ENCODE measurements around the gene KCTD4.
"Not testable (repeated sequence)": the region's sequence is repeated elsewhere in the genome, so short reads cannot be mapped to it uniquely, and the experiment has no call there.

The KCTD4 gene

DNA sequence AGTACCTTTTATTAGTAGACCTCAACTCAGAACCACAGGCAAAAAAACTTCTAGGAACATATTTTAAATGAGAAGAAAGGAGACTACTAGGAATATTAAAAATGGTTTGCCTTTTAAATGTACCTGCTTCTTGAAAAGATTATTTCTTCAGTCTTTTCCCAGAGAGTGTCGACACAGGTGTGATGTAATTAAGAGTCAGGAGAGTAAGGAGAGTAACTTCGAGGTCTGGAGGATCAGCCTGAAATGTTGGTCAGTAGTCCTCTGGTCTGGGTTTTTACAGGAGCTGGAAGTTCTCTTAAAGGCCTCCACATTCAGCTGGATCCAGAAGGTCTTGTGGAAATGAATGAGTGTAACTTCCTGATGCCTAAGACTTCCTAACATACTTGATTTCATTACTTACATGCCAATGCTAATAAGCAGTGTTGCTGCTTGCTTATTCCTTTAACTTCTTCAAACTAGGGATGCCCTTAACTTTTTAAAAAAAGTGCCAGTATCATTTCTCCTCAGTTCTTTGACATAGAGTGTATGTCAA, at the start of gene KCTD4:
TSS of gene KCTD4 (minus strand) at position 345 of the 532 bp plus-strand sequence. CDS start 6,478 bp downstream, outside the sequence.
- H3K4me1 ChIP-seq (ENCODE audit: control insufficient read depth, insufficient read depth, low read length, unreplicated experiment) = peaks cover 39% of the 10 kb centered on the region
- no peak within 1 kb of the TSS for H2AFZ ChIP-seq (ENCODE audit: low read length, unreplicated experiment)
- H3K36me3 ChIP-seq (ENCODE audit: insufficient read depth, low read length) = no peaks in the 10 kb centered on the region
- peaks cover 5% of the 10 kb centered on the region for H3K79me2 ChIP-seq (ENCODE audit: control insufficient read depth, insufficient read depth, low read length, unreplicated experiment)
- no peak within 1 kb of the TSS for H3K4me3 ChIP-seq (ENCODE audit: low read depth, low read length)
- H3K27ac ChIP-seq (ENCODE audit: low read depth, low read length) = no peak within 1 kb of the TSS
- H3K27me3 ChIP-seq (ENCODE audit: insufficient read depth, low read length) = no peaks in the 10 kb centered on the region

GRCh38 chr13:45249662-45250061, 48.8 kb upstream of the KCTD4 start:
- H3K27ac ChIP-seq (ENCODE audit: low read depth, low read length) = no peak overlapping the region
- H3K27me3 ChIP-seq (ENCODE audit: insufficient read depth, low read length) = no peaks in the 10 kb centered on the region
- no peak overlapping the region for H2AFZ ChIP-seq (ENCODE audit: low read length, unreplicated experiment)
- no peaks in the 10 kb centered on the region for H3K4me1 ChIP-seq (ENCODE audit: control insufficient read depth, insufficient read depth, low read length, unreplicated experiment)
- no peaks in the 10 kb centered on the region for H3K36me3 ChIP-seq (ENCODE audit: insufficient read depth, low read length)
- no peak overlapping the region for H3K4me3 ChIP-seq (ENCODE audit: low read depth, low read length)
- H3K79me2 ChIP-seq (ENCODE audit: control insufficient read depth, insufficient read depth, low read length, unreplicated experiment) = no peaks in the 10 kb centered on the region

- H3K36me3 ChIP-seq (ENCODE audit: insufficient read depth, low read length) = not testable (repeated sequence)
Measured at GRCh38 chr13:45244736-45245135, 43.9 kb upstream of the KCTD4 start.

DNA sequence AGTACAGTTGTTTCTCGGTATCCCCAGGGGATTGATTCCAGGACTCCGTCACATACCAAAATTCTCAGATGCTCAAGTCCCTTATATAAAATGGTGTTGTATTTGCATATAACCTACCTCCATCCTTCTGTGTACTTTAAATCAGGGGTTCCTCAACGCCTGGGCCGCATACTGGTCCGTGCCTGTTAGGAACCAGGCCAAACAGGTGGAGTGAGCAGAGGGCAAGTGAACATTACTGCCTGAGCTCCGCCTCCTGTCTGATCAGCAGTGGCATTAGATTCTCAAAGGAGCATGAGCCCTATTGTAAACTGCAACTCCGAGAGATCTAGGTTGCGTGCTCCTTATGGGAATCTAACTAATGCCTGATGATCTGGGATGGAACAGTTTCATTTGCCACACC, 42.2 kb upstream of the KCTD4 start:
- Histone ChIP-seq H3K4me3 (ENCODE audit: low read depth, low read length) (no peak overlapping the region), H3K4me1 (ENCODE audit: control insufficient read depth, insufficient read depth, low read length, unreplicated experiment) (peaks cover 21% of the 10 kb centered on the region), H3K27ac (ENCODE audit: low read depth, low read length) (no peak overlapping the region), H2AFZ (ENCODE audit: low read length, unreplicated experiment) (no peak overlapping the region), H3K36me3 (ENCODE audit: insufficient read depth, low read length) (no peaks in the 10 kb centered on the region), H3K79me2 (ENCODE audit: control insufficient read depth, insufficient read depth, low read length, unreplicated experiment) (peaks cover 5% of the 10 kb centered on the region), H3K27me3 (ENCODE audit: insufficient read depth, low read length) (no peaks in the 10 kb centered on the region)

More at GRCh38 chr13:45244736-45245135, 43.9 kb upstream of the KCTD4 start:
- H3K4me3 ChIP-seq (ENCODE audit: low read depth, low read length); H2AFZ ChIP-seq (ENCODE audit: low read length, unreplicated experiment); H3K27me3 ChIP-seq (ENCODE audit: insufficient read depth, low read length); H3K79me2 ChIP-seq (ENCODE audit: control insufficient read depth, insufficient read depth, low read length, unreplicated experiment); H3K27ac ChIP-seq (ENCODE audit: low read depth, low read length): not testable (repeated sequence)
- H3K4me1 ChIP-seq (ENCODE audit: control insufficient read depth, insufficient read depth, low read length, unreplicated experiment) = peaks cover 13% of the 10 kb centered on the region

DNA sequence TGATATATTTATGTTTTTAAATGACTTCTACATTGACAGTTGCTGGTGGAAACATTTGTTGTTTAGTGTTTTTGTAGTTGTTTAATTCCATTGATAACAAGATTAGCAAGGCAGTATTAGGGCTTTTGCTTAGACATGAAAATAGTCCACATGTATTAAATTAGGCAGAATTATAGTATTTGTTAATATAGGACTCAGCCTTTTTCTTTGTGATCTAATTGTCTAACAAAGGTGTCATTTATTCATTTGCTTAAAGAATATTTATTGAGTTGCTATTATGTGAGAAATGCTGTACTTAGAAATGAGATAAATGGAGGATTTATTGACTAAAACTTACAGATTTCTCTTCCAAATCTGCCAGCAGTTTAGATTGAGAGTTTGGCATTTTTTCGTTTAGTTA, 41.7 kb upstream of the KCTD4 start:
- Histone ChIP-seq H3K27me3 (ENCODE audit: insufficient read depth, low read length) (no peaks in the 10 kb centered on the region), H3K27ac (ENCODE audit: low read depth, low read length) (no peak overlapping the region), H3K4me1 (ENCODE audit: control insufficient read depth, insufficient read depth, low read length, unreplicated experiment) (peaks cover 21% of the 10 kb centered on the region), H3K4me3 (ENCODE audit: low read depth, low read length) (no peak overlapping the region), H2AFZ (ENCODE audit: low read length, unreplicated experiment) (peak overlapping the region; percentile 12), H3K79me2 (ENCODE audit: control insufficient read depth, insufficient read depth, low read length, unreplicated experiment) (peaks cover 5% of the 10 kb centered on the region), H3K36me3 (ENCODE audit: insufficient read depth, low read length) (no peaks in the 10 kb centered on the region)

GRCh38 chr13:45242070-45242469, 41.2 kb upstream of the KCTD4 start:
- peaks cover 6% of the 10 kb centered on the region for H3K79me2 ChIP-seq (ENCODE audit: control insufficient read depth, insufficient read depth, low read length, unreplicated experiment)
- no peaks in the 10 kb centered on the region for H3K27me3 ChIP-seq (ENCODE audit: insufficient read depth, low read length)
- H3K27ac ChIP-seq (ENCODE audit: low read depth, low read length) = no peak overlapping the region
- H3K4me1 ChIP-seq (ENCODE audit: control insufficient read depth, insufficient read depth, low read length, unreplicated experiment) = peaks cover 21% of the 10 kb centered on the region
- H2AFZ ChIP-seq (ENCODE audit: low read length, unreplicated experiment) = no peak overlapping the region
- H3K4me3 ChIP-seq (ENCODE audit: low read depth, low read length) = no peak overlapping the region
- no peaks in the 10 kb centered on the region for H3K36me3 ChIP-seq (ENCODE audit: insufficient read depth, low read length)

GRCh38 chr13:45240143-45240542, 39.3 kb upstream of the KCTD4 start:
- H3K79me2 ChIP-seq (ENCODE audit: control insufficient read depth, insufficient read depth, low read length, unreplicated experiment) = peaks cover 8% of the 10 kb centered on the region
- H3K27me3 ChIP-seq (ENCODE audit: insufficient read depth, low read length) = no peaks in the 10 kb centered on the region
- H3K4me3 ChIP-seq (ENCODE audit: low read depth, low read length) = no peak overlapping the region
- peak overlapping the region; percentile 73; the same call in 1 of the 2 replicates for H3K27ac ChIP-seq (ENCODE audit: low read depth, low read length)
- no peak overlapping the region for H2AFZ ChIP-seq (ENCODE audit: low read length, unreplicated experiment)
- peaks cover 36% of the 10 kb centered on the region for H3K4me1 ChIP-seq (ENCODE audit: control insufficient read depth, insufficient read depth, low read length, unreplicated experiment)
- H3K36me3 ChIP-seq (ENCODE audit: insufficient read depth, low read length) = no peaks in the 10 kb centered on the region

DNA sequence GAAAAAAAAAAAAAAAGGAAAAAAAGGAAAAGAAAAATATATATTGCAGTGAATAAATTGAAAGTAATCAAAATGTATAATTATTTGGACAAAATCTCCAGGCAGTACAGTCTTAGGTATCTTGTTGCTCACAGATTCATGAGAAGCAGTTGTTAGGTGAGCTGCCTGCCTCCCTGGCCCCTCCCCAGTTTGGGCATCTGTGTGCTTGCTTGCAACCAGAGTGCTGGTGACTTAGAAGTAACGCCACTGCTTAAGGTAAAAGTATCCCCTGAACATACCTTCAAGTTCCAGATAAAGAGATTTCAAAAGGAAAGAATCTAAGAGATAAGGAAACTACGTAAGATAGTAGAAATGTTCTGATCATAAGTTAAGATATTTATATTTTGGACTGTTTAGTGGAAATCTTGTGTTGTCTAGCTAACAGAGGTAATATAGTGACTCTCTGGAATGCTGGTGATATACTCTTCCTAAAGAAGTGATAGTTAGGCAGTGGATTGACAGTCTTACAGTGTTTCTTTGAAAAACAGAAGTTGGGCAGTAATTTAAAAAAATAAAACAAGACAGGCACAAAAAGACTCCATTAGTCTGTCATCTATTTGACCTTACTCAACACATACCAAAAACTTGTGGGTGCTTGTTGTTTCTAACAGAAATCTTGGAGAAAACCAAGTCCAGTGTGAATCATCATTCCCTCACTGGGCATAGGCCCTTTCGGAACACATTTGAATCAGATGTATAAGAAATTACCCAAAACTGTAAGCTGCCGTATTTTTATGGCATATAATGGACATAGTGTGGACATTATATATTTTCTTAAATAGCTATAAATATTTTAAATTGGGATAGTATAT, 38.3 kb upstream of the KCTD4 start:
- Histone ChIP-seq H3K79me2 (ENCODE audit: control insufficient read depth, insufficient read depth, low read length, unreplicated experiment) (peaks cover 8% of the 10 kb centered on the region), H2AFZ (ENCODE audit: low read length, unreplicated experiment) (no peak overlapping the region), H3K4me1 (ENCODE audit: control insufficient read depth, insufficient read depth, low read length, unreplicated experiment) (peaks cover 36% of the 10 kb centered on the region), H3K27ac (ENCODE audit: low read depth, low read length) (peak overlapping the region; percentile 73), H3K4me3 (ENCODE audit: low read depth, low read length) (no peak overlapping the region), H3K27me3 (ENCODE audit: insufficient read depth, low read length) (no peaks in the 10 kb centered on the region), H3K36me3 (ENCODE audit: insufficient read depth, low read length) (no peaks in the 10 kb centered on the region)

- H3K4me3 ChIP-seq (ENCODE audit: low read depth, low read length) = no peak overlapping the region
- H3K27ac ChIP-seq (ENCODE audit: low read depth, low read length) = no peak overlapping the region
Measured at GRCh38 chr13:45232591-45232990, 31.7 kb upstream of the KCTD4 start.

DNA sequence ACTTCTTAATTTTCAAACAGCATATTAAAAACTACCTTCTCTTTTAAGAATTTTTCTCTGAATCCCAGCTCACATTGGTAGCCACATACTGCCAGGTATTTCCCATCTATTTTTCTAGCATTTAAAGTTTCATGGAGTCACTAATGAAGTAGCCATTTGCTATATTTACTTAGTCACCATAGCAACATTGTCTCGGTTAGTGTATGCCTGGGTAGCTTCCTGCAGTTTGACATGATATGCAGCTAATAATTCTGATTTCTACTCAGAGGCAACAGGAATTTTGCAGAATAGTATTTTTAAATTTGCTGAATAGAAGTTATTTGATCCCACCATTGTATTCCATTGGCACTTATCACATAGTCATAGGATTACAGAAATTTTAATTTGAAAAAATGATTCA, 30.9 kb upstream of the KCTD4 start:
- peak overlapping the region; percentile 38; the same call in 1 of the 2 replicates for H3K27ac ChIP-seq (ENCODE audit: low read depth, low read length)
- H3K4me1 ChIP-seq (ENCODE audit: control insufficient read depth, insufficient read depth, low read length, unreplicated experiment) = peaks cover 20% of the 10 kb centered on the region
- no peaks in the 10 kb centered on the region for H3K36me3 ChIP-seq (ENCODE audit: insufficient read depth, low read length)
- H2AFZ ChIP-seq (ENCODE audit: low read length, unreplicated experiment) = no peak overlapping the region
- H3K27me3 ChIP-seq (ENCODE audit: insufficient read depth, low read length) = no peaks in the 10 kb centered on the region
- H3K79me2 ChIP-seq (ENCODE audit: control insufficient read depth, insufficient read depth, low read length, unreplicated experiment) = no peaks in the 10 kb centered on the region
- H3K4me3 ChIP-seq (ENCODE audit: low read depth, low read length) = no peak overlapping the region

More at GRCh38 chr13:45232591-45232990, 31.7 kb upstream of the KCTD4 start:
- Histone ChIP-seq H3K4me1 (ENCODE audit: control insufficient read depth, insufficient read depth, low read length, unreplicated experiment) (peaks cover 22% of the 10 kb centered on the region), H3K36me3 (ENCODE audit: insufficient read depth, low read length) (no peaks in the 10 kb centered on the region), H3K27me3 (ENCODE audit: insufficient read depth, low read length) (no peaks in the 10 kb centered on the region), H2AFZ (ENCODE audit: low read length, unreplicated experiment) (no peak overlapping the region), H3K79me2 (ENCODE audit: control insufficient read depth, insufficient read depth, low read length, unreplicated experiment) (peaks cover 3% of the 10 kb centered on the region)

DNA sequence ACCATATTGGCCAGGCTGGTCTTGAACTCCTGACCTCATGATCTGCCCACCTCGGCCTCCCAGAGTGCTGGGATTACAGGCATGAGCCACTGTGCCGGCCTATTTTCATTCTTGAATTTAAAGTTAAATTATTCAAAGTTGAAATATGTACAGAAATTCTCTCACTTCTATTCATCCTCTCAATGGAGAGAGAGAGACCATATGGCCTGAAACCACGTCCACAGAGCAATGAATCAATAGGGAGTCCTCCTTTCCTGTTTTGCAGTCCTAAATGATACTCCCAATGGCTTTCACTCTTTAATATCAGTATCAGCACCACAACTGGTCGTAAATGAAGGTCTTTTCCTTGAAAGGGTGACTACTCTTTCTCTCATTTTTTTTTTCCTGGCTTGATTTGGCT, 30.5 kb upstream of the KCTD4 start:
- Histone ChIP-seq H3K79me2 (ENCODE audit: control insufficient read depth, insufficient read depth, low read length, unreplicated experiment) (no peaks in the 10 kb centered on the region), H3K4me1 (ENCODE audit: control insufficient read depth, insufficient read depth, low read length, unreplicated experiment) (peaks cover 16% of the 10 kb centered on the region), H3K4me3 (ENCODE audit: low read depth, low read length) (no peak overlapping the region), H3K27ac (ENCODE audit: low read depth, low read length) (peak overlapping the region; percentile 38; the same call in 1 of the 2 replicates), H3K27me3 (ENCODE audit: insufficient read depth, low read length) (no peaks in the 10 kb centered on the region), H3K36me3 (ENCODE audit: insufficient read depth, low read length) (no peaks in the 10 kb centered on the region), H2AFZ (ENCODE audit: low read length, unreplicated experiment) (no peak overlapping the region)
